GM10266 (cell line): Measurements from ENCODE around the gene KCTD19.

Experiments
- DNase-seq: peaks from one replicate; pipeline ENCODE4 v3.0.0; 2012; ENCODE audit errors: extremely low spot score
- CTCF ChIP-seq: IDR thresholded peaks from 2 replicates; pipeline ENCODE4 v1.5.1; 2012; ENCODE audit warnings: mild to moderate bottlenecking, low read depth; ENCODE audit not compliant: control insufficient read depth, insufficient read depth; ENCODE audit errors: missing control alignments

Gene KCTD19

GRCh38 chr16:67245186-67245585 lies 81.4 kb downstream of the KCTD19 start:
- no peak for TF ChIP-seq CTCF
- no peak for DNase-seq

GRCh38 chr16:67244387-67245185 lies 82.0 kb downstream of the KCTD19 start:
- DNase-seq = peak; percentile 90
- no peak for TF ChIP-seq CTCF

GRCh38 chr16:67243481-67243880 lies 83.1 kb downstream of the KCTD19 start:
- DNase-seq = no peak

GRCh38 chr16:67242138-67242730 lies 84.3 kb downstream of the KCTD19 start:
- no peak for TF ChIP-seq CTCF
- no peak for DNase-seq

More at GRCh38 chr16:67243481-67243880, 83.1 kb downstream of the KCTD19 start:
- no peak for TF ChIP-seq CTCF

GRCh38 chr16:67241008-67241900 lies 85.3 kb downstream of the KCTD19 start:
- no peak for DNase-seq
- TF ChIP-seq CTCF = no peak

- DNase-seq = no peak
- TF ChIP-seq CTCF = no peak
Observed at GRCh38 chr16:67240506-67240905, 86.0 kb downstream of the KCTD19 start.
